ENCODE measurements around the gene SLC2A9.

DNA sequence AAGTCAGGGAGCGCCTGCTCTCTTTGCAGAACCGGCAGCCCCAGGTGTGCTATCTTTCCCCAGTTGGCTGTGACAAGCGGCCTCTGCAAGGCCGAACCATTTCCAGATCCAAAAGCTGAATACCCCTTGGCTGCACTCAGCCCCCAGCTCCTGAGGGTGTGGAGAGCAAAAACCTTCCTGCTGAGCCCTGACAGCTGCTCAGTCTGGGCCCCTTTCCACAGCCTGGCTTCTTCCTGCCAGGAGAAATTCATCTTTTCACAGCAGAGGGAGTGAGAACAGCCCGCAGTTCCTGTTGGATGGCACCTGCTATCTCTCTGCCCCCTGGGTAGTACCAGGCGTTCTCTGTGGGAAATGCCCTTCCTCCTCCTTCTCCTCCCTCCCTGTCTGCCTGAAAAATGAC, 161.5 kb downstream of the SLC2A9 start:
- TF ChIP-seq RAD21 (IDR thresholded peaks at IDR 0.05; ENCODE audit: low read depth) (no peak), EP300 (IDR thresholded peaks at IDR 0.05; ENCODE audit: borderline replicate concordance) (no peak), YY1 (IDR thresholded peaks at IDR 0.05; ENCODE audit: low read depth) (no peak), CEBPB (IDR thresholded peaks at IDR 0.05) (no peak), TAF1 (IDR thresholded peaks at IDR 0.05; ENCODE audit: low read depth) (no peak), TCF12 (IDR thresholded peaks at IDR 0.05; ENCODE audit: low read depth) (no peak), EGR1 (IDR thresholded peaks at IDR 0.05) (no peak), TEAD4 (IDR thresholded peaks at IDR 0.05) (no peak), NFIC (IDR thresholded peaks at IDR 0.05) (no peak), CREB1 (IDR thresholded peaks at IDR 0.05; ENCODE audit: low read depth) (no peak), ZBTB7A (IDR thresholded peaks at IDR 0.05; ENCODE audit: low read depth) (no peak)
- TF ChIP-seq, protein P1, sequence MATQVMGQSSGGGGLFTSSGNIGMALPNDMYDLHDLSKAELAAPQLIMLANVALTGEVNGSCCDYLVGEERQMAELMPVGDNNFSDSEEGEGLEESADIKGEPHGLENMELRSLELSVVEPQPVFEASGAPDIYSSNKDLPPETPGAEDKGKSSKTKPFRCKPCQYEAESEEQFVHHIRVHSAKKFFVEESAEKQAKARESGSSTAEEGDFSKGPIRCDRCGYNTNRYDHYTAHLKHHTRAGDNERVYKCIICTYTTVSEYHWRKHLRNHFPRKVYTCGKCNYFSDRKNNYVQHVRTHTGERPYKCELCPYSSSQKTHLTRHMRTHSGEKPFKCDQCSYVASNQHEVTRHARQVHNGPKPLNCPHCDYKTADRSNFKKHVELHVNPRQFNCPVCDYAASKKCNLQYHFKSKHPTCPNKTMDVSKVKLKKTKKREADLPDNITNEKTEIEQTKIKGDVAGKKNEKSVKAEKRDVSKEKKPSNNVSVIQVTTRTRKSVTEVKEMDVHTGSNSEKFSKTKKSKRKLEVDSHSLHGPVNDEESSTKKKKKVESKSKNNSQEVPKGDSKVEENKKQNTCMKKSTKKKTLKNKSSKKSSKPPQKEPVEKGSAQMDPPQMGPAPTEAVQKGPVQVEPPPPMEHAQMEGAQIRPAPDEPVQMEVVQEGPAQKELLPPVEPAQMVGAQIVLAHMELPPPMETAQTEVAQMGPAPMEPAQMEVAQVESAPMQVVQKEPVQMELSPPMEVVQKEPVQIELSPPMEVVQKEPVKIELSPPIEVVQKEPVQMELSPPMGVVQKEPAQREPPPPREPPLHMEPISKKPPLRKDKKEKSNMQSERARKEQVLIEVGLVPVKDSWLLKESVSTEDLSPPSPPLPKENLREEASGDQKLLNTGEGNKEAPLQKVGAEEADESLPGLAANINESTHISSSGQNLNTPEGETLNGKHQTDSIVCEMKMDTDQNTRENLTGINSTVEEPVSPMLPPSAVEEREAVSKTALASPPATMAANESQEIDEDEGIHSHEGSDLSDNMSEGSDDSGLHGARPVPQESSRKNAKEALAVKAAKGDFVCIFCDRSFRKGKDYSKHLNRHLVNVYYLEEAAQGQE (IDR thresholded peaks at IDR 0.05; ENCODE audit: low read depth), result no peak
- TF ChIP-seq, protein P2, sequence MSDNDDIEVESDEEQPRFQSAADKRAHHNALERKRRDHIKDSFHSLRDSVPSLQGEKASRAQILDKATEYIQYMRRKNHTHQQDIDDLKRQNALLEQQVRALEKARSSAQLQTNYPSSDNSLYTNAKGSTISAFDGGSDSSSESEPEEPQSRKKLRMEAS (IDR thresholded peaks at IDR 0.05), result no peak
